Urothelium cell line (cell line): Measurements from ENCODE around the gene NUP188.
"Not testable (repeated sequence)": the region's sequence is repeated elsewhere in the genome, so short reads cannot be mapped to it uniquely, and the experiment has no call there.

ENCODE experiments used
- DNase-seq: peaks from one replicate; pipeline ENCODE4 v3.0.0; 2011; ENCODE audit warnings: low spot score, mixed read lengths
- FAIRE-seq: peaks from 2 replicates; lab custom pipeline; 2011; peaks lifted over from hg19 to GRCh38; lab: Jason Lieb, UNC

Gene NUP188

DNA sequence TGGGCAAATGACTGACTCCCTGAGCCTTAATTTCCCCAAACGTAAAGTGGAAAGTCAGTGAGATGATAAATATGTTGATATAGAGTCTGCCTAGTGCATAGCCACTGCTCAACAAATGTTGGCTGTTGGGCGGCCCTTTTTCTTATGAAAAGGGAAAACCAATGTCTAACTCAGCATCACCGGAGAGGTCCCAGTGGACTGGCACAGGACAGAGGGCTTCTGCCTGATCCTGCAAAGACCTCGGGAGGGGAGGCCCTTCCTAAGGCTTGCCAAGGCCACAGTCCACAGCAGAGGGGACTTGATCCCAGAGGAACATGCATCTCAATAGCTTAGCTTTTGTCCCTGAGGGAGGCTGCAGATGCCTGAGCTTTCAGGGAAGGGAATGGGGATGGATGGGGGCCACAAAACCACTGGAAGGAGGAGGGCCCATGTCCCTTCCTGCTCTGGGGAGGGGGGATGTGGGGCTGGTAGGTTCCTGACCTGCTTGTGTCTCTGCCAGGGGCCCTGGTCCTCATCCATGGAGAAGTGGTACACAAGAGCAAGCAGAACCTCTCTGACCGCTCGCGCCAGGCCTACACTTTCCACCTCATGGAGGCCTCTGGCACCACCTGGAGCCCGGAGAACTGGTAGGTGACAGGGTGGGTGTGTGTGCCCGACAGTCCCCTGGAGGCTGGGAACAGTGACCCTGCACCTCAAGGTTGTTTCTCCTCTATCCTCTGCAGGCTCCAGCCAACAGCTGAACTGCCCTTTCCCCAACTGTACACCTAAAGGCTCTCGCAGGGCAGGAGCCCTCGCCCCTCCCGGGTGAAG is 6.3 kb upstream of the NUP188 start:
- DNase-seq (no peak), FAIRE-seq (no peak)

GRCh38 chr9:128943832-128944620 is 3.5 kb upstream of the NUP188 start:
- no peak for FAIRE-seq
- no peak for DNase-seq

GRCh38 chr9:128944966-128945365 is 2.5 kb upstream of the NUP188 start:
- not testable (repeated sequence) for DNase-seq, FAIRE-seq

DNA sequence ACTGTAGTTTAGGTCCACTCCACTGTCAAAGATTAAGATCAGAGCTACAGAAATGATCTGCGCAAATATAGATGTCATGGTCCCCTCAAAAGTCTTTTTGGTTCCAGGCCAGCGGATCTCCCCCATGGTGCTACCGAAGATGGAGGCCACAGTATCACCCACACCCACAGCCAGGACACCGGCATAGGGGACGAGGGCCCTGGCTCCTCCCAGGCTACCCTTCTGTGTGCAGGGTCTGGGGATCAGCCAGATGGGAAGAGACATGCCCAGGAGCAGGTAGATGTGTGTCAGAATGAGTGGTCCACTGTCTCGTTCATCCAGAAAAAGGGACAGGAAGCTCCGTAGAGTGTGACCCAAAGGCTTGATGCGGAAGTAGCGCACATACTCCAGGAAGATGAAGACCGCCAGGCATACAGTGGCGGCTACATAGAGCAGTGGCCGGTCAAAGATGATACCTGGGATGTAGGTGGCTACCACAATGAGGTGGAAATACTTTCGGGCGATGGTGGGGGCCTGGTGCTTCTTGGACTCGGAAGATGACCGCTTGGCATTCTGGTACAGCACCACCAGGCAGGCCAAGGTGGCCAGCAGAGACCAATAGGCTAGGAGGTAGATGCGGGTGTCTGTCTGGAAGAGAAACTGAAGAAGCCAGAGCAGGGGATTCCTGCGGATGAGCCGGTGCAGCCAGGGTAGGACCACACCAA is 1.5 kb upstream of the NUP188 start:
- FAIRE-seq: no peak
- DNase-seq: no peak

- DNase-seq: no peak
- FAIRE-seq: no peak
These were observed 775 bp upstream of the NUP188 start for GRCh38 chr9:128946571-128947276.

- FAIRE-seq (no peak), DNase-seq (no peak)
These were observed 297 bp upstream of the NUP188 start for GRCh38 chr9:128947277-128947526.

DNA sequence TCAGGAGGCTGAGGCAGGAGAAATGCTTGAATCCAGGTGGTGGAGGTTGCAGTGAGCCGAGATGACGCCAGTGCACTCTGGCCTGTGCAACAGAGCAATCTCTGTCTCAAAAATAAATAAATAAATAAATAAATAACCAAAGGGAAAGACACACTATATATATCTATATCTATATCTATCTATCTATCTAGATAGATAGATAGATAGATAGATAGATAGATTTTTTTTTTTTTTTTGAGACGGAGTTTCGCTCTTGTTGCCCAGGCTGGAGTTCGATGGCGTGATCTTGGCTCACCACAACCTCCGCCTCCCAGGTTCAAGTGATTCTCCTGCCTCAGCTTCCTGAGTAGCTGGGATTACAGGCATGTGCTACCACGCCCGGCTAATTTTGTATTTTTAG is 13.9 kb downstream of the NUP188 start:
- not testable (repeated sequence) for DNase-seq, FAIRE-seq

DNA sequence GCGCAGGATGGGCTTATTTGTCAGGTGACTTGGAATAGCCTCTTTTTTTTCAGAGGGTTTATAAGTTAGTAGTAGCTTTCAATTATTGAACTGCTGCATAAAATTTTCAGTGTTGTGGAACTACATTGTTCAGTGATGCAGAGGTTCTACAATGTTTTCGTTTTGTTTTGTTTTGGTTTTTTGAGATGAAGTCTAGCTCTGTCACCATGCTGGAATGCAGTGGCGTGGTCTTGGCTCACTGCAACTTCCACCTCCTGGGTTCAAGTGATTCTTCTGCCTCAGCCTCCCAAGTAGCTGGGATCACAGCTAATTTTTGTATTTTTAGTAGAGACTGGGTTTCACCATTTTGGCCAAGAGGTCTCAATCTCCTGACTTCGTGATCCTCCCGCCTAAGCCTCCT is 22.0 kb downstream of the NUP188 start:
- FAIRE-seq: no peak
- DNase-seq: no peak

GRCh38 chr9:128972956-128973355 is 25.5 kb downstream of the NUP188 start:
- no peak for FAIRE-seq

DNA sequence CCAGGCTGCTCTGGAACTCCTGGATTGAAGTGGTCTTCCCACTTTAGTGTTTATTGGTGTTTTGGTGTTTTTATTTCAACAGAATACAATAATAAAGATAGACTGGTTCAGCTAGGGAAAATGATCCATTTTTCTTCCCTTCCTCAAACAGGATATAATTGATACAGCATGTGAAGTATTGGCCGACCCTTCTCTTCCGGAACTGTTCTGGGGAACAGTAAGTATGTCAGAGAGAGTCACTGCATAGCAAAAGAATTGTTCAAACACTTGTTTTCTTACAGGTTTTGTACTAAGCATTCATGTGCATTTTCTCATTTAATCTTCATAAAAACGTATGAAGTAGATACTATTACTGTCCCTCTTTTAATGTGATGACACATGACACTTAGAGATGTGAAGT is 31.6 kb downstream of the NUP188 start:
- DNase-seq (no peak), FAIRE-seq (no peak)

More at GRCh38 chr9:128972956-128973355, 25.5 kb downstream of the NUP188 start:
- DNase-seq: no peak

GRCh38 chr9:128983536-128983935 is 36.0 kb downstream of the NUP188 start:
- no peak for FAIRE-seq
- no peak for DNase-seq

DNA sequence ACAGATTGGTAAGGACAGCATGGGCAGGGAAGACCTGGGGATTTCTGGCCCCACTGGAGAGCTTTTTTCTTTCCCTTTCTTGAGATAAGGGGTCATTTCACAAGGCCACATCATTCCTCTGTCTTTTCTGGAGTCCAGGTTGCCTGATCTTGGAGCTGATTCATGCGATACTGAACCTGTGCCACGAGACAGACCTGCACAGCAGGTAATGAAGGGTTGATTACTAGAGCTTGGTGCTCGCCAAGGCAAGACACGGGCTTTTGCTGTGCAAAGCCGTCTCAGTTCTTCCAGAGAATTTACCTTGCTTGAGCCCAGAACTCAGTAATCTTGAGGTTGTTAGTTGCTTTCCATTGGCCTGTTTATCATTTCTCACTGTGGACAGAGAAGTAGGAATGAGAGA is 39.2 kb downstream of the NUP188 start:
- DNase-seq: no peak
- no peak for FAIRE-seq

GRCh38 chr9:128987805-128988204 is 40.3 kb downstream of the NUP188 start:
- FAIRE-seq (no peak), DNase-seq (peak; percentile 49)

DNA sequence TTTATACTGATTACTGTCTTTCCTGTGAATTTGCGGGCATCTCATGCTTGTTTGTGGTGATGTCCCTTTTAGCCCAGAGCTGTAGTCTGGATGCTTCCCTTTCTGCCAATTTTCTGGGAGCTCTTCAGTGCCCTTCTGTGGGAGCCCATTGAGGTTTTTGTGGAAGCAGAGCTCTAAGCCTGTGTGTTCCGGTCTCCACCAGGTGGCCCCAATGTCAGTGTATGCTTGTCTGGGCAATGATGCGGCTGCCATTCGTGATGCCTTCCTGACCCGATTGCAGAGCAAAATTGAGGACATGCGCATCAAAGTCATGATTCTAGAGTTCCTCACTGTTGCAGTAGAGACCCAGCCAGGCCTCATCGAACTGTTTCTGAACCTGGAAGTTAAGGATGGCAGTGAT is 45.5 kb downstream of the NUP188 start:
- DNase-seq (no peak), FAIRE-seq (no peak)

DNA sequence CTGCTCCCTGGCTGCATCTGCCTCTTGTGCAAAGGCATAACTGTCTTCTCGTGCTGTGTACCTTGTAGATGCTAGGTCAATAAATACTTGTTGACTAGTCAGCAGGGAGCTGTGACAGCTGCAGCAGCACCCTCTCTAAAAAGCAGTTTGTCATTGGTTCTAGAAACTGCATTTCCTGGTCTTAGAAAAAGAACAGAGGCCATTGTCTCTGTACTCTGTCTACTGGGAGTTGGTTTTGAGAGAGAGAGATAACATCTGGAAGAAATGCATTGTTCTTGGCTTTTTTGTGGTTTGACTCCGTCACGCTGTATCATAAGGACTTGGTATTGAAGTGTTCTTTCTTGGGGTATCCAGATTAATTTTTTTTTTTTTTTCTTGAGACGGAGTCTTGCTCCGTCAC is 48.3 kb downstream of the NUP188 start:
- no peak for FAIRE-seq
- no peak for DNase-seq

DNA sequence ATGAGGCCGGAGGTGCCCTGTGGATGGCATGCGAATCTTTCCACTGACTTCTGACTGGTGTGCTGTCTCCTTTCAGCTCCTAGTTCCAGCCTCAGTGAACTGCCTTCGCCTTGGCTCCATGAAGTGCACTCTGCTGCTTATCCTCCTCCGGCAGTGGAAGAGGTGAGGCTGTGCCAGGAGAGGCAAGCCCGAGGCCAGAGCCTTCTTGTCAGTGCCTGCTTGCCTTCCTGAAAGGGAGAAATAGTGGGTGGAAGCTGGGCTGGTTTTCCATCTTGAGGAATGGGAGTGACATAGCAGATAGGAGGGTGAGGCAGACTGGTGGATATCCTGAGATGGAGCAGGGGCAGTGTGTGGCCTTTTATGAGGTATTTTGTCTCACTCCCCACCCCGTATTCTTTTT is 51.0 kb downstream of the NUP188 start:
- no peak for DNase-seq
- FAIRE-seq: no peak

- FAIRE-seq: no peak
- DNase-seq: no peak
These were observed 52.2 kb downstream of the NUP188 start for GRCh38 chr9:128999581-129000206.

DNA sequence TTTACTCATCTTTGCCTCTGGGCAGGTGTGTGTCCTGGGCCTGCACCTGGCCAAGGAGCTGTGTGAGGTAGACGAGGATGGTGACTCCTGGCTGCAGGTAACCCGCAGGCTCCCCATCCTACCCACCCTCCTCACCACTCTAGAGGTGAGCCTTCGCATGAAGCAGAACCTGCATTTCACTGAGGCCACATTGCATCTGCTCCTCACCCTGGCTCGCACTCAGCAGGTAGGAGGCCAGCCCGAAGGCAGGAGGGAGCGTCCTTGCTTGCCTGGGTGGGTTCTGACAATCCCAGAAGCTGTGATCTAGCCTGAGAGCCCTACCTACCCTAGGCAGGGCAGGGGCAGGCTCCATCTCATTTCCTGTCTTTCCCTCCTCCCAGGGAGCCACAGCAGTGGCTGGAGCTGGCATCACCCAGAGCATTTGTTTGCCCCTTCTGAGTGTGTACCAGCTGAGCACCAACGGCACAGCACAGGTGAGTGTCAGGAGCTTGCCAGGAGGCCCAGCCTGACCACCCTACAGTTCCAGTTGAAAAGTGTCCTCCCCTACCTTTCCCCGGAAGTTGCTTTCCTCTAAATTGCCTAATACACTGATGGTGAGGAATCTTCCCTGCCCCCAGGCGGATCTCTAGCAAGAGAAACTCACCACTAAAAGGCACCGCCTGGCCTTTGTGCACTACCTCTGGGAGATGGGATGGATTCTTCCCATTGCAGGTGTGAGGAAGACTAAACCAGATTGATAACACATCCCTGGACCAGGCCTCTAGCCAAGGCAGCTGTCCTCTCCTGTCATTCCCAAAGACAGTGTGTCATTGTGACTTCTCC is 54.2 kb downstream of the NUP188 start:
- FAIRE-seq (no peak), DNase-seq (no peak)

- DNase-seq (no peak), FAIRE-seq (no peak)
These were observed 55.5 kb downstream of the NUP188 start for GRCh38 chr9:129002992-129003391.

DNA sequence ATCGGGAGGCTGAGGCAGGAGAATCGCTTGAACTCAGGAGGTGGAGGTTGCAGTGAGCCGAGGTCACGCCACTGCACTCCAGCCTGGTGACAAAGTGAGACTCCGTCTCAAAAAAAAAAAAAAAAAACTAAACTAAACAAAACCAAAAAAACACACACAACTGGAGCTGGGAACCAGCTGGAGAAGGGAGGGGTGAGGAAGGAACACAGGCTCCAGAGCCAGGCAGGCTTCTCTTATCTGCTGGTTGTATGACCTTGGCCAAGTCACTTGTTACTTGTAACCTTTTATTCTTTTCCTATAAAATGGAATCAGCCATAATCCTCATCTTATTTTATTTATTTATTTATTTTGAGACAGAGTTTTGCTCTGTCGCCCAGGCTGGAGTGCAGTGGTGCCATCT is 56.7 kb downstream of the NUP188 start:
- FAIRE-seq, DNase-seq: not testable (repeated sequence)
